ENCODE results near the gene LENG8. TPM values are rescaled to one million over a fixed set of nuclear protein-coding genes. Genes with fewer than 3 reads are reported as not detected.

LENG8 gene
- polyA plus RNA-seq, 1 donor from 2014 or later, result 24.2 TPM

GRCh38 chr19:54412877-54413276 is 36.1 kb upstream of the LENG8 start:
- H3K27ac ChIP-seq (ENCODE audit: low read length), result no peak overlapping the region
- H3K4me2 ChIP-seq (ENCODE audit: low read length), result no peak overlapping the region
- no peaks in the 10 kb centered on the region for H4K20me1 ChIP-seq (ENCODE audit: insufficient read depth)
- no peaks in the 10 kb centered on the region for H3F3A ChIP-seq (ENCODE audit: insufficient read depth, low read length, poor library complexity, severe bottlenecking)
- no peak overlapping the region for H3K9ac ChIP-seq (ENCODE audit: low read length)
- peaks cover 27% of the 10 kb centered on the region for H3K79me2 ChIP-seq (replicated peaks; ENCODE audit: insufficient read depth, low read length)
- no peaks in the 10 kb centered on the region for H3K9me2 ChIP-seq (ENCODE audit: insufficient read depth, low read length)
- H3K27me3 ChIP-seq (ENCODE audit: insufficient read depth, low read depth, low read length), result no peaks in the 10 kb centered on the region
- TF ChIP-seq MXI1 (conservative IDR thresholded peaks at IDR 0.05; ENCODE audit: poor library complexity, severe bottlenecking), result no peak
- no peak for TF ChIP-seq REST (IDR thresholded peaks at IDR 0.05; ENCODE audit: borderline replicate concordance)
- no peak for TF ChIP-seq EZH2 (IDR thresholded peaks at IDR 0.05; ENCODE audit: borderline replicate concordance, insufficient read depth, low read length, poor library complexity, severe bottlenecking)
- TF ChIP-seq POLR2AphosphoS5 (IDR thresholded peaks at IDR 0.05), result no peak
- TF ChIP-seq SMC3 (conservative IDR thresholded peaks at IDR 0.05; ENCODE audit: poor library complexity), result no peak
- TF ChIP-seq TAF1 (IDR thresholded peaks at IDR 0.05; ENCODE audit: low read depth), result no peak
- no peak for TF ChIP-seq CTCF (IDR thresholded peaks at IDR 0.05; ENCODE audit: poor library complexity, severe bottlenecking)
- TF ChIP-seq RAD21 (conservative IDR thresholded peaks at IDR 0.05), result no peak
- no peak for TF ChIP-seq EP300 (conservative IDR thresholded peaks at IDR 0.05; ENCODE audit: poor library complexity, severe bottlenecking)
- H2AFZ ChIP-seq (ENCODE audit: low read depth, low read length), result no peak overlapping the region
- no peaks in the 10 kb centered on the region for H3K9me3 ChIP-seq (ENCODE audit: low read length)
- no peaks in the 10 kb centered on the region for H3K36me3 ChIP-seq (ENCODE audit: insufficient read depth, low read length)
- no peak overlapping the region for H3K4me3 ChIP-seq (ENCODE audit: low read length)

GRCh38 chr19:54414156-54414555 is 34.8 kb upstream of the LENG8 start:
- H3K27ac ChIP-seq (ENCODE audit: low read length), result no peak overlapping the region
- TF ChIP-seq SMC3 (conservative IDR thresholded peaks at IDR 0.05; ENCODE audit: poor library complexity), result no peak
- TF ChIP-seq POLR2AphosphoS5 (IDR thresholded peaks at IDR 0.05), result no peak
- TF ChIP-seq EZH2 (IDR thresholded peaks at IDR 0.05; ENCODE audit: borderline replicate concordance, insufficient read depth, low read length, poor library complexity, severe bottlenecking), result no peak
- TF ChIP-seq EP300 (conservative IDR thresholded peaks at IDR 0.05; ENCODE audit: poor library complexity, severe bottlenecking), result no peak
- TF ChIP-seq REST (IDR thresholded peaks at IDR 0.05; ENCODE audit: borderline replicate concordance), result no peak
- TF ChIP-seq RAD21 (conservative IDR thresholded peaks at IDR 0.05), result no peak
- no peaks in the 10 kb centered on the region for H3K9me2 ChIP-seq (ENCODE audit: insufficient read depth, low read length)

More at GRCh38 chr19:54414156-54414555, 34.8 kb upstream of the LENG8 start:
- H2AFZ ChIP-seq (ENCODE audit: low read depth, low read length), result no peak overlapping the region
- no peaks in the 10 kb centered on the region for H3K27me3 ChIP-seq (ENCODE audit: insufficient read depth, low read depth, low read length)
- H3K36me3 ChIP-seq (ENCODE audit: insufficient read depth, low read length), result no peaks in the 10 kb centered on the region
- no peak overlapping the region for H3K9ac ChIP-seq (ENCODE audit: low read length)
- no peaks in the 10 kb centered on the region for H3F3A ChIP-seq (ENCODE audit: insufficient read depth, low read length, poor library complexity, severe bottlenecking)
- no peaks in the 10 kb centered on the region for H3K9me3 ChIP-seq (ENCODE audit: low read length)
- H4K20me1 ChIP-seq (ENCODE audit: insufficient read depth), result no peaks in the 10 kb centered on the region
- peaks cover 27% of the 10 kb centered on the region for H3K79me2 ChIP-seq (replicated peaks; ENCODE audit: insufficient read depth, low read length)
- H3K4me3 ChIP-seq (ENCODE audit: low read length), result no peak overlapping the region
- H3K4me2 ChIP-seq (ENCODE audit: low read length), result no peak overlapping the region
